Liver (tissue), 3 donors: ENCODE data around the gene PIP4K2B.

Experiments used
- CTCF ChIP-seq: fragments of 150-350 bp; IDR thresholded peaks from 2 replicates; pipeline ENCODE4 v1.5.1; 2017; ENCODE audit warnings: improper control_type of control experiment, low read depth, low read length; ENCODE audit not compliant: missing input control
- FOXA1 ChIP-seq: IDR thresholded peaks from 2 replicates; pipeline ENCODE4 v1.6.1; 2016; ENCODE audit warnings: antibody characterized with exemption
- GABPA ChIP-seq, 2 donors: IDR thresholded peaks in 1 of 2; conservative IDR thresholded peaks in 1 of 2; 2 replicates each; pipeline ENCODE4 v1.6.1; 2016; ENCODE audit warnings: antibody characterized with exemption in 2 of 2, mild to moderate bottlenecking in 1 of 2, moderate library complexity in 1 of 2
- JUND ChIP-seq, 2 donors: IDR thresholded peaks; 2 replicates each; pipeline ENCODE4 v1.6.1; 2016; ENCODE audit warnings: antibody characterized with exemption in 2 of 2
- RAD21 ChIP-seq, 2 donors: IDR thresholded peaks; 2 replicates each; pipeline ENCODE4 v1.6.1; 2016; ENCODE audit warnings: antibody characterized with exemption in 2 of 2, mild to moderate bottlenecking in 2 of 2
- YY1 ChIP-seq: IDR thresholded peaks from 2 replicates; pipeline ENCODE4 v1.6.1; 2016; ENCODE audit warnings: antibody characterized with exemption, mild to moderate bottlenecking
- TF ChIP-seq, protein P1 (sequence below): IDR thresholded peaks from 2 replicates; pipeline ENCODE4 v1.6.1; 2016; ENCODE audit warnings: antibody characterized with exemption
- TF ChIP-seq, protein P2 (sequence below): IDR thresholded peaks from 2 replicates; pipeline ENCODE4 v1.6.1; 2016; ENCODE audit warnings: antibody characterized with exemption, mild to moderate bottlenecking
- donor health status: healthy.
- donor health status: healthy.

DNA sequence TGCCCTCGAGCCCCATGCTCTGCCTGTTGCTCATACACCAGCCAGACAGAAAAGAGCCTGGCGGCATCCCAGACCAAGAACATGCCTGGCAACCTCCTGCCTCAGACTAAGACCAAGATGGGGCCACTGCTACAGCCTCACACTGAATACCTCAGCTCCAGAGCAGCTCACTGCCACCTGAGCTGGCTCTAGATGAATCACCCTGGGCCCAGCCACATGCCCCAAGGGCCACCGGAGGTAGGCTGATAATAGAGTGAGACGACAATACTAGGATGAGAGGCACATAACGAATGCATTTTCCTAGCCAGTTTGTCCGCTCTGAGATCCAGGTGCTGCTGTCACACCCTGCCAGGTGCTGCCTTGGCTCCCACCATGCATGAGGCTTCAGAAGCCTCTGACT is 13.0 kb downstream of the PIP4K2B start:
- TF ChIP-seq GABPA (IDR thresholded peaks at IDR 0.05 in 1 of 2, conservative IDR thresholded peaks at IDR 0.05 in 1 of 2) (no peak), CTCF (no peak), FOXA1 (no peak), JUND (IDR thresholded peaks at IDR 0.05) (no peak), RAD21 (IDR thresholded peaks at IDR 0.05) (no peak), YY1 (no peak)
- TF ChIP-seq, protein P1, sequence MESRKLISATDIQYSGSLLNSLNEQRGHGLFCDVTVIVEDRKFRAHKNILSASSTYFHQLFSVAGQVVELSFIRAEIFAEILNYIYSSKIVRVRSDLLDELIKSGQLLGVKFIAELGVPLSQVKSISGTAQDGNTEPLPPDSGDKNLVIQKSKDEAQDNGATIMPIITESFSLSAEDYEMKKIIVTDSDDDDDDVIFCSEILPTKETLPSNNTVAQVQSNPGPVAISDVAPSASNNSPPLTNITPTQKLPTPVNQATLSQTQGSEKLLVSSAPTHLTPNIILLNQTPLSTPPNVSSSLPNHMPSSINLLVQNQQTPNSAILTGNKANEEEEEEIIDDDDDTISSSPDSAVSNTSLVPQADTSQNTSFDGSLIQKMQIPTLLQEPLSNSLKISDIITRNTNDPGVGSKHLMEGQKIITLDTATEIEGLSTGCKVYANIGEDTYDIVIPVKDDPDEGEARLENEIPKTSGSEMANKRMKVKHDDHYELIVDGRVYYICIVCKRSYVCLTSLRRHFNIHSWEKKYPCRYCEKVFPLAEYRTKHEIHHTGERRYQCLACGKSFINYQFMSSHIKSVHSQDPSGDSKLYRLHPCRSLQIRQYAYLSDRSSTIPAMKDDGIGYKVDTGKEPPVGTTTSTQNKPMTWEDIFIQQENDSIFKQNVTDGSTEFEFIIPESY = no peak
- TF ChIP-seq, protein P2, sequence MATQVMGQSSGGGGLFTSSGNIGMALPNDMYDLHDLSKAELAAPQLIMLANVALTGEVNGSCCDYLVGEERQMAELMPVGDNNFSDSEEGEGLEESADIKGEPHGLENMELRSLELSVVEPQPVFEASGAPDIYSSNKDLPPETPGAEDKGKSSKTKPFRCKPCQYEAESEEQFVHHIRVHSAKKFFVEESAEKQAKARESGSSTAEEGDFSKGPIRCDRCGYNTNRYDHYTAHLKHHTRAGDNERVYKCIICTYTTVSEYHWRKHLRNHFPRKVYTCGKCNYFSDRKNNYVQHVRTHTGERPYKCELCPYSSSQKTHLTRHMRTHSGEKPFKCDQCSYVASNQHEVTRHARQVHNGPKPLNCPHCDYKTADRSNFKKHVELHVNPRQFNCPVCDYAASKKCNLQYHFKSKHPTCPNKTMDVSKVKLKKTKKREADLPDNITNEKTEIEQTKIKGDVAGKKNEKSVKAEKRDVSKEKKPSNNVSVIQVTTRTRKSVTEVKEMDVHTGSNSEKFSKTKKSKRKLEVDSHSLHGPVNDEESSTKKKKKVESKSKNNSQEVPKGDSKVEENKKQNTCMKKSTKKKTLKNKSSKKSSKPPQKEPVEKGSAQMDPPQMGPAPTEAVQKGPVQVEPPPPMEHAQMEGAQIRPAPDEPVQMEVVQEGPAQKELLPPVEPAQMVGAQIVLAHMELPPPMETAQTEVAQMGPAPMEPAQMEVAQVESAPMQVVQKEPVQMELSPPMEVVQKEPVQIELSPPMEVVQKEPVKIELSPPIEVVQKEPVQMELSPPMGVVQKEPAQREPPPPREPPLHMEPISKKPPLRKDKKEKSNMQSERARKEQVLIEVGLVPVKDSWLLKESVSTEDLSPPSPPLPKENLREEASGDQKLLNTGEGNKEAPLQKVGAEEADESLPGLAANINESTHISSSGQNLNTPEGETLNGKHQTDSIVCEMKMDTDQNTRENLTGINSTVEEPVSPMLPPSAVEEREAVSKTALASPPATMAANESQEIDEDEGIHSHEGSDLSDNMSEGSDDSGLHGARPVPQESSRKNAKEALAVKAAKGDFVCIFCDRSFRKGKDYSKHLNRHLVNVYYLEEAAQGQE = no peak
